A673 (cell line): ENCODE data around the gene OR6C4.

ENCODE experiments used
- EZH2 ChIP-seq: fragments of 200-600 bp; sonication (generic); IDR thresholded peaks from 2 replicates; pipeline ENCODE4 v1.6.1; 2017; ENCODE audit warnings: borderline replicate concordance, low read depth, mild to moderate bottlenecking, mixed read lengths, antibody characterized with exemption, low read length; ENCODE audit not compliant: poor library complexity, severe bottlenecking
- TF ChIP-seq, protein P1 (sequence below): fragments of 300-800, 200-600 bp; sonication (generic); conservative IDR thresholded peaks from 2 replicates; pipeline ENCODE4 v1.5.1; 2017; ENCODE audit warnings: low read depth, mild to moderate bottlenecking, antibody characterized with exemption, low read length, moderate library complexity, mixed read lengths

GRCh38 chr12:55548756-55549155 lies 646 bp upstream of the OR6C4 start:
- TF ChIP-seq, protein P1, sequence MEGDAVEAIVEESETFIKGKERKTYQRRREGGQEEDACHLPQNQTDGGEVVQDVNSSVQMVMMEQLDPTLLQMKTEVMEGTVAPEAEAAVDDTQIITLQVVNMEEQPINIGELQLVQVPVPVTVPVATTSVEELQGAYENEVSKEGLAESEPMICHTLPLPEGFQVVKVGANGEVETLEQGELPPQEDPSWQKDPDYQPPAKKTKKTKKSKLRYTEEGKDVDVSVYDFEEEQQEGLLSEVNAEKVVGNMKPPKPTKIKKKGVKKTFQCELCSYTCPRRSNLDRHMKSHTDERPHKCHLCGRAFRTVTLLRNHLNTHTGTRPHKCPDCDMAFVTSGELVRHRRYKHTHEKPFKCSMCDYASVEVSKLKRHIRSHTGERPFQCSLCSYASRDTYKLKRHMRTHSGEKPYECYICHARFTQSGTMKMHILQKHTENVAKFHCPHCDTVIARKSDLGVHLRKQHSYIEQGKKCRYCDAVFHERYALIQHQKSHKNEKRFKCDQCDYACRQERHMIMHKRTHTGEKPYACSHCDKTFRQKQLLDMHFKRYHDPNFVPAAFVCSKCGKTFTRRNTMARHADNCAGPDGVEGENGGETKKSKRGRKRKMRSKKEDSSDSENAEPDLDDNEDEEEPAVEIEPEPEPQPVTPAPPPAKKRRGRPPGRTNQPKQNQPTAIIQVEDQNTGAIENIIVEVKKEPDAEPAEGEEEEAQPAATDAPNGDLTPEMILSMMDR = no peak
- no peak for TF ChIP-seq EZH2
